Ramos (cell line): Measurements from ENCODE around the gene CBX3.

Source experiments
- in situ Hi-C: fragments of 300-500 bp; cut with MboI; formaldehyde crosslinking; loops from one replicate; pipeline ENCODE4 v1.14.3; 2022; ENCODE audit warnings: low sequenced_read_pairs; ENCODE audit not compliant: unreplicated experiment

Gene CBX3

GRCh38 chr7:26201247-26202018 is at the start of gene CBX3:
TSS of gene CBX3 (plus strand) at chr7:26201745. CDS start at chr7:26202999, 1,254 bp downstream.
- in situ Hi-C loops = no loop called here

GRCh38 chr7:26151953-26152781 is 49.4 kb upstream of the CBX3 start, which contains the start of gene NFE2L3:
TSS of gene NFE2L3 (plus strand) at chr7:26152198. CDS start at chr7:26152499, 301 bp downstream.
- in situ Hi-C loops = loop anchor here (25.0 kb wide), 1 partner anchor 2010 kb away; no protein-coding TSS in a partner anchor

- in situ Hi-C loops = loop anchor here (25.0 kb wide), 1 partner anchor 2009 kb away; no protein-coding TSS in a partner anchor
These were observed 48.7 kb upstream of the CBX3 start for GRCh38 chr7:26152782-26153240.

GRCh38 chr7:26153241-26153822 is 48.2 kb upstream of the CBX3 start:
- in situ Hi-C loops = loop anchor here (25.0 kb wide), 1 partner anchor 2009 kb away; no protein-coding TSS in a partner anchor

- in situ Hi-C loops = loop anchor here (25.0 kb wide), 1 partner anchor 2008 kb away; no protein-coding TSS in a partner anchor
These were observed 47.4 kb upstream of the CBX3 start for GRCh38 chr7:26153823-26154783.

GRCh38 chr7:26155531-26156375 is 45.8 kb upstream of the CBX3 start:
- in situ Hi-C loops = loop anchor here (25.0 kb wide), 1 partner anchor 2007 kb away; no protein-coding TSS in a partner anchor

GRCh38 chr7:26156451-26157420 is 44.8 kb upstream of the CBX3 start:
- in situ Hi-C loops = loop anchor here (25.0 kb wide), 1 partner anchor 2006 kb away; no protein-coding TSS in a partner anchor

- in situ Hi-C loops = loop anchor here (25.0 kb wide), 1 partner anchor 2005 kb away; no protein-coding TSS in a partner anchor
These were observed 43.9 kb upstream of the CBX3 start for GRCh38 chr7:26157520-26158105.

- in situ Hi-C loops = loop anchor here (25.0 kb wide), 1 partner anchor 2003 kb away; no protein-coding TSS in a partner anchor
These were observed 42.3 kb upstream of the CBX3 start for GRCh38 chr7:26159243-26159642.

- in situ Hi-C loops = loop anchor here (25.0 kb wide), 1 partner anchor 2001 kb away; no protein-coding TSS in a partner anchor
These were observed 40.6 kb upstream of the CBX3 start for GRCh38 chr7:26160896-26161295.

- in situ Hi-C loops = loop anchor here (25.0 kb wide), 1 partner anchor 2000 kb away; no protein-coding TSS in a partner anchor
These were observed 39.1 kb upstream of the CBX3 start for GRCh38 chr7:26162431-26162830.

- in situ Hi-C loops = loop anchor here (25.0 kb wide), 1 partner anchor 1998 kb away; no protein-coding TSS in a partner anchor
These were observed 37.7 kb upstream of the CBX3 start for GRCh38 chr7:26163804-26164203.

GRCh38 chr7:26165950-26166683 is 35.4 kb upstream of the CBX3 start:
- in situ Hi-C loops = loop anchor here (25.0 kb wide), 1 partner anchor 1996 kb away; no protein-coding TSS in a partner anchor

- in situ Hi-C loops = loop anchor here (25.0 kb wide), 1 partner anchor 1996 kb away; no protein-coding TSS in a partner anchor
These were observed 34.8 kb upstream of the CBX3 start for GRCh38 chr7:26166684-26167266.

- in situ Hi-C loops = loop anchor here (25.0 kb wide), 1 partner anchor 1995 kb away; no protein-coding TSS in a partner anchor
These were observed 34.1 kb upstream of the CBX3 start for GRCh38 chr7:26167303-26167934.
